ENCODE data around the gene TENT5C.

GRCh38 chr1:117611894-117612483, 6.1 kb downstream of the TENT5C start:
- TF ChIP-seq SUZ12 (IDR thresholded peaks at IDR 0.05) = no peak
- no peak for TF ChIP-seq FOXA1 (IDR thresholded peaks at IDR 0.05)
- TF ChIP-seq SP1 (IDR thresholded peaks at IDR 0.05) = no peak
- no peak for TF ChIP-seq ELF4 (IDR thresholded peaks at IDR 0.05)

Measured in HEK293T (cell line).